Mesenchymal stem cell (in vitro differentiated cells and primary cell): Measurements from ENCODE around the gene THTPA.

Experiments used
- DNase-seq: peaks from one replicate; pipeline ENCODE4 v3.0.0-alpha.2; 2013
- H2AFZ ChIP-seq: one replicate; pipeline ENCODE4 v1.6.1; 2013; ENCODE audit warnings: low read depth, mild to moderate bottlenecking, control low read depth, inconsistent platforms, low read length, moderate library complexity
- H2AK5ac ChIP-seq: 2 replicates; pipeline ENCODE4 v1.6.1; 2013; ENCODE audit warnings: low read length, moderate library complexity, mild to moderate bottlenecking, inconsistent platforms; ENCODE audit not compliant: severe bottlenecking
- H2BK120ac ChIP-seq: one replicate; pipeline ENCODE4 v1.6.1; 2013; ENCODE audit warnings: low read depth, mild to moderate bottlenecking, inconsistent platforms, low read length, moderate library complexity
- H2BK12ac ChIP-seq, 2 experiments: one replicate each; pipeline ENCODE4 v1.6.1; 2013; ENCODE audit warnings: inconsistent platforms in 2 of 2, low read length in 2 of 2, mild to moderate bottlenecking in 2 of 2, moderate library complexity in 2 of 2, control low read depth in 1 of 2
- H2BK15ac ChIP-seq: one replicate; pipeline ENCODE4 v1.6.1; 2013; ENCODE audit warnings: mild to moderate bottlenecking, low read depth, inconsistent platforms; ENCODE audit not compliant: poor library complexity, severe bottlenecking
- H2BK5ac ChIP-seq: 2 replicates; pipeline ENCODE4 v1.6.1; 2013; ENCODE audit warnings: low read depth, mild to moderate bottlenecking, low read length, control low read depth, inconsistent platforms; ENCODE audit not compliant: poor library complexity, severe bottlenecking
- H3K14ac ChIP-seq, 2 experiments: one replicate each; pipeline ENCODE4 v1.6.1; 2013; ENCODE audit warnings: inconsistent platforms in 2 of 2, low read length in 2 of 2, control low read depth in 1 of 2, mild to moderate bottlenecking in 1 of 2, moderate library complexity in 1 of 2
- H3K18ac ChIP-seq, 2 experiments: one replicate each; pipeline ENCODE4 v1.6.1; 2013; ENCODE audit warnings: inconsistent platforms in 2 of 2, low read length in 2 of 2, control low read depth in 1 of 2, low read depth in 1 of 2, mild to moderate bottlenecking in 1 of 2
- H3K23ac ChIP-seq, 2 experiments: one replicate each; pipeline ENCODE4 v1.6.1; 2013; ENCODE audit warnings: inconsistent platforms in 2 of 2, low read length in 2 of 2, mild to moderate bottlenecking in 2 of 2, moderate library complexity in 2 of 2, control low read depth in 1 of 2
- H3K27ac ChIP-seq: 2 replicates; pipeline ENCODE4 v1.5.1; 2013; ENCODE audit warnings: mild to moderate bottlenecking, moderate library complexity, low read length, control low read depth, inconsistent platforms; ENCODE audit not compliant: poor library complexity, severe bottlenecking
- H3K27me3 ChIP-seq, 2 experiments: 2 replicates each; pipeline versions ENCODE4 v1.6.1 to v1.7.0; 2013; ENCODE audit warnings: low read length in 2 of 2, mild to moderate bottlenecking in 2 of 2, moderate library complexity in 2 of 2, control low read depth in 1 of 2, inconsistent platforms in 1 of 2; ENCODE audit not compliant: control insufficient read depth in 1 of 2, insufficient read depth in 1 of 2
- H3K36me3 ChIP-seq, 2 experiments: 2 replicates each; pipeline versions ENCODE4 v1.6.1 to v1.7.0; 2013; ENCODE audit warnings: low read length in 2 of 2, control low read depth in 1 of 2, inconsistent platforms in 1 of 2, low read depth in 1 of 2, mild to moderate bottlenecking in 1 of 2; ENCODE audit not compliant: insufficient read depth in 2 of 2, control insufficient read depth in 1 of 2
- H3K4ac ChIP-seq, 2 experiments: one replicate each; pipeline ENCODE4 v1.6.1; 2013; ENCODE audit warnings: inconsistent platforms in 2 of 2, low read length in 2 of 2, mild to moderate bottlenecking in 2 of 2, moderate library complexity in 2 of 2, control low read depth in 1 of 2, low read depth in 1 of 2
- H3K4me1 ChIP-seq: 2 replicates; pipeline ENCODE4 v1.6.1; 2013; ENCODE audit warnings: low read depth, low read length, control low read depth; ENCODE audit not compliant: control insufficient read depth, insufficient read depth
- H3K4me2 ChIP-seq: 2 replicates; pipeline ENCODE4 v1.6.1; 2013; ENCODE audit warnings: low read length, mild to moderate bottlenecking, inconsistent platforms; ENCODE audit not compliant: poor library complexity, severe bottlenecking
- H3K4me3 ChIP-seq, 2 experiments: 2 replicates each; pipeline versions ENCODE4 v1.5.1 to v1.7.0; 2013; ENCODE audit warnings: low read length in 2 of 2, mild to moderate bottlenecking in 2 of 2, control low read depth in 1 of 2, low read depth in 1 of 2; ENCODE audit not compliant: insufficient read depth in 1 of 2
- H3K79me1 ChIP-seq: replicated peaks from 2 replicates; pipeline ENCODE4 v1.6.1; 2013; ENCODE audit warnings: mild to moderate bottlenecking, control low read depth, low read length, inconsistent platforms; ENCODE audit not compliant: poor library complexity, severe bottlenecking
- H3K9ac ChIP-seq: 2 replicates; pipeline ENCODE4 v1.7.0; 2013; ENCODE audit warnings: mild to moderate bottlenecking, low read length, moderate library complexity
- H3K9me3 ChIP-seq: 2 replicates; pipeline ENCODE4 v1.7.0; 2013; ENCODE audit warnings: mild to moderate bottlenecking, low read length; ENCODE audit not compliant: control insufficient read depth
- H4K8ac ChIP-seq: one replicate; pipeline ENCODE4 v1.6.1; 2013; ENCODE audit warnings: inconsistent platforms, mild to moderate bottlenecking, low read length, moderate library complexity
- H4K91ac ChIP-seq: one replicate; pipeline ENCODE4 v1.6.1; 2013; ENCODE audit warnings: mild to moderate bottlenecking, low read length, inconsistent platforms
- whole genome bisulfite sequencing: methylation state at CpG from one replicate; pipeline ENCODE4 v1.1.7; 2013; ENCODE audit warnings: mixed read lengths; 5-methylcytosine and 5-hydroxymethylcytosine counted together

The THTPA gene

GRCh38 chr14:23545740-23546365, 10.2 kb upstream of the THTPA start:
- no peak overlapping the region for H3K18ac ChIP-seq
- no peak overlapping the region for H3K27ac ChIP-seq
- H4K8ac ChIP-seq: no peak overlapping the region
- peaks cover 7% of the 10 kb centered on the region for H3K79me1 ChIP-seq
- H2BK12ac ChIP-seq: no peak overlapping the region
- H3K4me2 ChIP-seq: no peak overlapping the region
- no peak overlapping the region for H3K4ac ChIP-seq
- no peak overlapping the region for H2BK5ac ChIP-seq
- H2AK5ac ChIP-seq: no peak overlapping the region
- H3K36me3 ChIP-seq: peaks cover 0 to 2% of the 10 kb centered on the region in 2 experiments
- peak overlapping the region; percentile 40 for H3K9ac ChIP-seq
- DNase-seq: no peak
- peaks cover 4 to 6% of the 10 kb centered on the region in 2 experiments for H3K27me3 ChIP-seq
- H3K4me3 ChIP-seq: no peak overlapping the region
- no peak overlapping the region for H2AFZ ChIP-seq
- H2BK15ac ChIP-seq: peak overlapping the region; percentile 33
- no peak overlapping the region for H4K91ac ChIP-seq
- H3K4me1 ChIP-seq: peaks cover 11% of the 10 kb centered on the region
- 80% methylated on average over 4 of the region's 4 CpGs for WGBS
- H3K14ac ChIP-seq: no peak overlapping the region
- H3K9me3 ChIP-seq: no peaks in the 10 kb centered on the region
- H2BK120ac ChIP-seq: no peak overlapping the region
- H3K23ac ChIP-seq: no peak overlapping the region

DNA sequence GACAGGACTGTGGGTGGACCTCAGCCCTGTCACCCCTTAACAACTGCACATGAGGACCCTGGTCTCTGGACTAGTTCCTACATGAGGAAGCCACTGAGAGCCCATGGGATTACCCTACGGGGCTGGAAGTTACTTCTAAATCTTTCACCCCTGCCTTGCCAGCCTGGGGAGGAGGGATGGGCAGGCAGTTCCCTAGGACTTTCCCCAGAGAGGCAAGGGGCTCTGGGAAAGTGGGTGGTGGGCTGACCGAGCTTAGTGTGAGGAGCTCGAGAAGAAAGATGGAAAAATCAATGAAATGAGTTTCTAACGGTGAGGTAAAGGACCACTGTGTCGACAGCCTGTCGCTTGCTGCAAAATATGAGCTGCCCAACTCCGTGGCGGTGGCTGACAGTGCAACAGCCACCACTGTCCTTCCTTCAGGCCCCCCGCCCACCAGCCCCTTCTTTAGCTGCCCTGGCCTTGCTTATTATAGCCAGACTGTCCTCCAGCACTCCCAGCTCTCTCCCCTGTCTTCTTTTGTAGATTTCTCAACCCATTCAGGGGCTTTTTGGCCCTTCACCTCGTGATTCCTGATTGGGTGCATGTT, 9.5 kb upstream of the THTPA start:
- no peak overlapping the region for H3K23ac ChIP-seq

GRCh38 chr14:23547924-23548323, 8.1 kb upstream of the THTPA start:
- Histone ChIP-seq H3K18ac (no peak overlapping the region), H3K36me3 (peaks cover 0 to 2% of the 10 kb centered on the region in 2 experiments), H4K8ac (no peak overlapping the region), H3K79me1 (peaks cover 7% of the 10 kb centered on the region), H3K23ac (no peak overlapping the region), H3K27me3 (peaks cover 4 to 6% of the 10 kb centered on the region in 2 experiments), H2BK12ac (no peak overlapping the region), H2BK15ac (no peak overlapping the region), H3K14ac (no peak overlapping the region), H4K91ac (no peak overlapping the region), H3K9ac (no peak overlapping the region), H3K4me1 (peaks cover 15% of the 10 kb centered on the region), H3K4ac (no peak overlapping the region), H3K4me3 (no peak overlapping the region), H3K4me2 (no peak overlapping the region), H2BK5ac (no peak overlapping the region), H3K27ac (no peak overlapping the region), H2AK5ac (no peak overlapping the region), H3K9me3 (no peaks in the 10 kb centered on the region), H2AFZ (no peak overlapping the region), H2BK120ac (no peak overlapping the region)
- WGBS: 87% methylated on average over 2 of the region's 2 CpGs
- no peak for DNase-seq

More for the DNA sequence above, 9.5 kb upstream of the THTPA start:
- peaks cover 7% of the 10 kb centered on the region for H3K79me1 ChIP-seq
- H3K14ac ChIP-seq: no peak overlapping the region
- H2AK5ac ChIP-seq: no peak overlapping the region
- no peak overlapping the region for H2AFZ ChIP-seq
- peaks cover 12% of the 10 kb centered on the region for H3K4me1 ChIP-seq
- H3K9ac ChIP-seq: no peak overlapping the region
- 85% methylated on average over 8 of the region's 10 CpGs for WGBS
- H3K9me3 ChIP-seq: no peaks in the 10 kb centered on the region
- no peak overlapping the region for H3K18ac ChIP-seq
- peaks cover 4 to 6% of the 10 kb centered on the region in 2 experiments for H3K27me3 ChIP-seq
- H3K4me2 ChIP-seq: no peak overlapping the region
- no peak overlapping the region for H2BK12ac ChIP-seq
- H2BK5ac ChIP-seq: no peak overlapping the region
- H3K4me3 ChIP-seq: no peak overlapping the region
- no peak overlapping the region for H2BK120ac ChIP-seq
- H3K4ac ChIP-seq: no peak overlapping the region
- no peak overlapping the region for H4K8ac ChIP-seq
- H2BK15ac ChIP-seq: no peak overlapping the region
- H4K91ac ChIP-seq: no peak overlapping the region
- peaks cover 0 to 2% of the 10 kb centered on the region in 2 experiments for H3K36me3 ChIP-seq
- H3K27ac ChIP-seq: no peak overlapping the region
- no peak for DNase-seq

DNA sequence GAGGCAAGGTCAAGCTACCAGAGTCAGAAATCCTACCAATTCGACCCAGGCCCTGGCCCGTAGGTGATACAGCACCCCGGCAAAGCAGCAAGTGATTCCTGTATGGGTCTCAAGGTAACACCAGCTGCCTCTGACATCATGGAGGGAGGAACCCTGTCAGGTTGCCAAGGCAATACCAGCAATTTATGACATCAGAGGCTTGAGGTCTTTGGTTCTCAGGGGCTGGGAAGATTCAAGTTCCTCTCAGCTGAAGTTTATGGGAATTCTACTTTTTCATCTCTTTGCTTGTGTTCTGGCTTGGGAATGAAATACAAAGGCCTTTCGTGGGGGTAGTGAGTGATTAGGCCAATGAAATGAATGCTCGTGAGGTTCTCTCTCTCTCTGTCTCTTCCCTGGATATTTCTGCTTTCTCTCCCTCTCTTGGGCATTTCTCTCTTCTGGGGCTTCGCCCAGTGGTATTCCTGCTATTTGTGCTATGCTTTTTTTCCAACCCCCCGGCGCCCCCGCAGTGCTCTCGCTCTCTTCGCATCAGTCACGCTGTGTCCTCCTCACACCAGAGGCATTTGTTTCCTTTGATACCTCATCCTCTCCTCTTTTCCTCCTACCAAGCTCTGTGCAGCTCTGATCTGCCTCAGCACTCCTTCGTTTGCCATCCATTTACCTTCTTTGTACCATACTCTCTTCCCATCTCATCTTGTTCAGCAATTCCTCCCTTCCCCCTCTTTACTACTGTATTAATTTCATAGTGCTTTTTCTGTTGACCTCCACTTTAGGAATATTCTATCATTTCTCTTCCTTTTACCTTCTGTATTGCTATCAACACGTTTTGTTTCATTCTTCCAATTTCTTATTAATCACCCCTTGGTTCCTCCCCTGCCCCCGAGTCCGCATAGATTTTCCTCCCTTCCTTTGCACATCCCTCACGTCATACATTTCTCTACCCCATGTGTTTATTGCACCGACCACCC, 7.4 kb upstream of the THTPA start:
- Histone ChIP-seq H3K18ac (no peak overlapping the region), H3K79me1 (peaks cover 7% of the 10 kb centered on the region), H3K4me1 (peaks cover 15% of the 10 kb centered on the region), H2AFZ (no peak overlapping the region), H2BK5ac (no peak overlapping the region), H2AK5ac (no peak overlapping the region), H3K23ac (no peak overlapping the region), H4K8ac (no peak overlapping the region), H3K4ac (no peak overlapping the region), H3K36me3 (no peaks in the 10 kb centered on the region), H2BK15ac (no peak overlapping the region), H3K27ac (peak overlapping the region; percentile 17), H2BK12ac (no peak overlapping the region), H3K27me3 (peaks cover 4 to 6% of the 10 kb centered on the region in 2 experiments), H3K4me2 (no peak overlapping the region), H3K14ac (no peak overlapping the region), H3K9ac (no peak overlapping the region), H2BK120ac (no peak overlapping the region), H4K91ac (no peak overlapping the region), H3K4me3 (no peak overlapping the region), H3K9me3 (no peaks in the 10 kb centered on the region)
- WGBS: 58% methylated on average over 18 of the region's 18 CpGs
- no peak for DNase-seq
